GM12878 (cell line): ENCODE measurements around the gene SEMA4C. TPM values are rescaled to one million over a fixed set of nuclear protein-coding genes. Genes with fewer than 3 reads are reported as not detected.

ENCODE experiments used
- ATAC-seq: fragments of 200-7000 bp; cut with Tn5 transposase; 3 replicates; pipeline ENCODE4 v1.9.1; 2020; ENCODE audit warnings: mild to moderate bottlenecking, moderate library complexity
- BruUV-seq: library from RNA; stranded (reverse); fragments of 400-500 nt; replicated peaks from 2 replicates; lab custom pipeline; 2021; lab: Mats Ljungman, UMichigan
- CTCF ChIA-PET: fragments of 300-600 bp; sonication (Branson Sonifier 250); formaldehyde crosslinking; extraction: SDS; loops from one replicate; lab custom pipeline; 2021; ENCODE audit warnings: inconsistent platforms; lab: Yijun Ruan, JAX
- POLR2A ChIA-PET: fragments of 350-600 bp; formaldehyde crosslinking; extraction: SDS; loops from one replicate; lab custom pipeline; 2021; ENCODE audit warnings: inconsistent platforms; lab: Charles Lee
- RAD21 ChIA-PET: fragments of 300-600 bp; sonication (Branson Sonifier 250); formaldehyde crosslinking; loops from one replicate; lab custom pipeline; 2023; ENCODE audit warnings: antibody characterized with exemption; ENCODE audit not compliant: unreplicated experiment; lab: Charles Lee
- SMC1A ChIA-PET: fragments of 300-600 bp; sonication (Branson Sonifier 250); formaldehyde crosslinking; loops from one replicate; lab custom pipeline; 2023; ENCODE audit not compliant: unreplicated experiment, uncharacterized antibody; lab: Charles Lee
- DNase-seq: peaks from one replicate; pipeline ENCODE4 v3.0.0-alpha.2; 2011; ENCODE audit warnings: low read depth, low spot score
- FAIRE-seq: peaks from 3 replicates; lab custom pipeline; 2011; peaks lifted over from hg19 to GRCh38; lab: Jason Lieb, UNC
- H2AFZ ChIP-seq: 2 replicates; pipeline ENCODE4 v1.6.0; 2011; ENCODE audit warnings: low read depth, low read length, control low read depth; ENCODE audit not compliant: control insufficient read depth
- H3K27ac ChIP-seq: 2 replicates; pipeline ENCODE4 v1.5.1; 2011; ENCODE audit warnings: control low read depth; ENCODE audit not compliant: control insufficient read depth, insufficient read depth
- H3K27me3 ChIP-seq, 2 experiments: replicated peaks in 1 of 2; 2 replicates each; pipeline versions ENCODE4 v1.6.0 to v1.6.1; 2011; ENCODE audit warnings: low read length in 1 of 2; ENCODE audit not compliant: control insufficient read depth in 2 of 2, insufficient read depth in 2 of 2
- H3K36me3 ChIP-seq, 2 experiments: 2 replicates each; pipeline ENCODE4 v1.5.1; 2011; ENCODE audit warnings: low read length in 1 of 2; ENCODE audit not compliant: control insufficient read depth in 2 of 2, insufficient read depth in 2 of 2
- H3K4me1 ChIP-seq: 2 replicates; pipeline ENCODE4 v1.6.1; 2011; ENCODE audit warnings: mild to moderate bottlenecking, low read length, moderate library complexity, mixed read lengths; ENCODE audit not compliant: control insufficient read depth, insufficient read depth
- H3K4me2 ChIP-seq: 2 replicates; pipeline ENCODE4 v1.6.0; 2011; ENCODE audit warnings: control low read depth; ENCODE audit not compliant: control insufficient read depth, insufficient read depth
- H3K4me3 ChIP-seq: fragments of 200-600 bp; sonication (generic); 2 replicates; pipeline ENCODE4 v1.5.1; 2016
- H3K79me2 ChIP-seq: 2 replicates; pipeline ENCODE4 v1.6.0; 2011; ENCODE audit warnings: low read length; ENCODE audit not compliant: control insufficient read depth, insufficient read depth
- H3K9ac ChIP-seq: 2 replicates; pipeline ENCODE4 v1.8.0; 2011; ENCODE audit warnings: low read length, control low read depth, mixed read lengths; ENCODE audit not compliant: control insufficient read depth, insufficient read depth
- H3K9me3 ChIP-seq: replicated peaks from 3 replicates; pipeline ENCODE4 v1.5.1; 2011; ENCODE audit warnings: mild to moderate bottlenecking, low read length; ENCODE audit not compliant: control insufficient read depth, insufficient read depth
- H4K20me1 ChIP-seq: 2 replicates; pipeline ENCODE4 v1.6.0; 2011; ENCODE audit not compliant: control insufficient read depth, insufficient read depth
- ELK1 ChIP-seq: IDR thresholded peaks from 2 replicates; pipeline ENCODE4 v1.6.1; 2012; ENCODE audit warnings: low read depth, low read length, improper control_type of control experiment
- FOXM1 ChIP-seq: IDR thresholded peaks from 2 replicates; pipeline ENCODE4 v1.6.1; 2012; ENCODE audit warnings: low read depth, mild to moderate bottlenecking, inconsistent platforms, low read length, moderate library complexity
- MAX ChIP-seq: IDR thresholded peaks from 2 replicates; pipeline ENCODE4 v1.6.1; 2012; ENCODE audit warnings: low read depth, low read length, improper control_type of control experiment
- MXI1 ChIP-seq: fragments of 150-350 bp; IDR thresholded peaks from 2 replicates; pipeline ENCODE4 v1.6.1; 2011; ENCODE audit warnings: low read depth, mild to moderate bottlenecking, inconsistent platforms, low read length, improper control_type of control experiment
- NR2C2 ChIP-seq: IDR thresholded peaks from 2 replicates; pipeline ENCODE4 v1.6.1; 2011; ENCODE audit warnings: borderline replicate concordance, low read depth; ENCODE audit not compliant: control insufficient read depth, insufficient read length
- POLR2A ChIP-seq: IDR thresholded peaks from 2 replicates; pipeline ENCODE4 v1.6.1; 2011; ENCODE audit warnings: low read depth, mild to moderate bottlenecking, low read length
- POLR2AphosphoS2 ChIP-seq: IDR thresholded peaks from 2 replicates; pipeline ENCODE4 v1.6.1; 2011; ENCODE audit warnings: low read depth, mild to moderate bottlenecking, low read length, improper control_type of control experiment, moderate library complexity
- RAD51 ChIP-seq: fragments of 450-650 bp; IDR thresholded peaks from 2 replicates; pipeline ENCODE4 v1.6.1; 2016; ENCODE audit warnings: moderate library complexity, mild to moderate bottlenecking, inconsistent platforms
- RUNX3 ChIP-seq: IDR thresholded peaks from 2 replicates; pipeline ENCODE4 v1.6.1; 2012; ENCODE audit warnings: low read length, inconsistent platforms
- SKIL ChIP-seq: fragments of 450-650 bp; IDR thresholded peaks from 2 replicates; pipeline ENCODE4 v1.6.1; 2017; ENCODE audit warnings: mild to moderate bottlenecking, low read depth, inconsistent platforms; ENCODE audit not compliant: poor library complexity, severe bottlenecking
- SMAD5 ChIP-seq: IDR thresholded peaks from 2 replicates; pipeline ENCODE4 v1.6.1; 2016; ENCODE audit warnings: antibody characterized with exemption, low read depth
- SP1 ChIP-seq: IDR thresholded peaks from one replicate; pipeline ENCODE4 v1.6.1; 2011; ENCODE audit warnings: low read depth, low read length
- SREBF2 ChIP-seq: IDR thresholded peaks from 2 replicates; pipeline ENCODE4 v1.6.1; 2012; ENCODE audit warnings: mild to moderate bottlenecking, low read length
- ZZZ3 ChIP-seq: IDR thresholded peaks from 2 replicates; pipeline ENCODE4 v1.6.1; 2011; ENCODE audit warnings: low read depth; ENCODE audit not compliant: control insufficient read depth, insufficient read length
- WGBS: methylation state at CpG from one replicate; pipeline ENCODE4 v1.1.6; 2016; ENCODE audit warnings: low lambda C conversion rate; ENCODE audit not compliant: insufficient replicate concordance, insufficient coverage; ENCODE audit errors: missing lambda C conversion rate; 5-methylcytosine and 5-hydroxymethylcytosine counted together
- in situ Hi-C: fragments of 300-500 bp; cut with MboI; formaldehyde crosslinking; loops from 9 replicates; pipeline ENCODE4 v1.14.3; 2018; ENCODE audit warnings: mixed read lengths
- intact Hi-C: fragments of 100-400 bp; cut with micrococcal nuclease; formaldehyde crosslinking; loops from one replicate; pipeline ENCODE4 v1.14.2; 2022; ENCODE audit not compliant: unreplicated experiment
- polyA plus RNA-seq, 11 experiments: library from polyadenylated mRNA; depleted of rRNA in 4 of 11; unstranded in 6 of 11; stranded (reverse) in 5 of 11; fragments of >200 nt; fragmentation: Nextera tagmentation in 4 of 11; fragmentation: Illumina TruSeq in 1 of 11; extraction: Ambion mirVana in 4 of 11; extraction: Trizol in 1 of 11; gene quantifications; 1 replicate in 1 of 11; 2 replicates in 10 of 11; pipeline versions ENCODE4 v1.2.1 to v1.2.3, GENCODE V29; 2011 to 2016; ENCODE audit warnings: inconsistent platforms in 2 of 11, missing spikeins in 2 of 11, low read depth in 1 of 11
- total RNA-seq, 4 experiments: library from RNA; depleted of rRNA in 3 of 4; stranded (reverse); fragments of >200 nt in 3 of 4; fragmentation: Illumina TruSeq in 1 of 4; extraction: Trizol in 1 of 4; gene quantifications; 2 replicates each; pipeline versions ENCODE4 v1.2.1 to v1.2.3, GENCODE V29; 2013 to 2021

Gene SEMA4C
- total and polyA plus RNA-seq, 10 of the 15 experiments (the other 5 are each of a cell fraction or from before 2014, with no cell fraction given), result 0.06 to 21.6 (median 6.8) TPM

DNA sequence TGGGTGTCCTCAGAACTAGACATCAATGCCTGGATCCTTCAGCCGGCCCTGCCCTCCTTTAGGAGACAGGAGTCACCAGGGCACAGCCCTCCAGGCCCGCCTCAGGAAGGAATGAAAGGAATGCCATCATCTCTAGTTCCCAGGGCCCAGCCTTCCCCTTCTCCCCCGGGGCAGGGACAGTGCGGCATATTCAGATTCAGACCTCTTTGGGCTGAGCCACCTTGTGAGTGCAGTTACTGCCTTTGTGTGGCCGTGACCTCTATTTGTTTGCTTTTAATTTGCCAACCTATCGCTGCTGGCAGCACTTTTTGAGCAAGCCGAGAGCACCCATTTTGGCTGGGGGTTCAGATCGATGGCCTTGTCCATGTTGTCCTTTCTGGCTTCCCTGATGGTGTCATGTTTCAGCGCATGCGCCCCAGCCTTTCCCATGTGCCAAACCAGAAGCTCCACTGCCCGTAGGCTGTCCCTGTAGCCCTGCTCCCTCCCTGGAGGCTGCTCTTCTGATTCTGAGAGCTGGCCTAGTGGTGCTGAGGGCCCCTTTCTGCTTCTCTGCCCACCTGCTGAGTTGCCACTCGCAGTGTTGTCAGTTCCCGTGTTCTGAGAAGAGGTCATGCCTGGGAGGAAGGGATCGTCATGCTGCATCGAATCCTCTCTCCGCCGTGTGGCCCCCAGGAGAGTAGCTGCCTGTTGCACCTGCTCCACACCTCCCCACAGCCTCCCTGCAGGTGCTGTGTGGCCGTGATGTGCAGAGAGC, 36.9 kb downstream of the SEMA4C start:
- ATAC-seq (no peak), DNase-seq (no peak), FAIRE-seq (no peak)
- Histone ChIP-seq H2AFZ (no peak overlapping the region), H3K79me2 (no peaks in the 10 kb centered on the region), H3K36me3 (peaks cover 12 to 20% of the 10 kb centered on the region in 2 experiments), H3K4me3 (no peak overlapping the region), H3K27ac (no peak overlapping the region), H3K9ac (no peak overlapping the region), H3K4me1 (no peaks in the 10 kb centered on the region), H4K20me1 (no peaks in the 10 kb centered on the region), H3K4me2 (no peak overlapping the region), H3K9me3 (no peaks in the 10 kb centered on the region), H3K27me3 (no peaks in the 10 kb centered on the region)
- CTCF ChIA-PET, result interaction anchor here (0.6 kb wide), 1 partner anchor 23 kb away, joined by 3 read pairs; no protein-coding TSS in a partner anchor
- SMC1A ChIA-PET, result no interaction called here
- WGBS, result 59% methylated on average over 18 of the region's 18 CpGs
- RAD21 ChIA-PET, result no interaction called here
- intact Hi-C loops (no loop called here), in situ Hi-C loops (no loop called here)
- TF ChIP-seq RAD51 (no peak), POLR2AphosphoS2 (no peak), RUNX3 (no peak), SP1 (no peak), POLR2A (0 out of 2 replicates have a peak, but pooled peaks have one; percentile 9)
- no TSS peak for BruUV-seq
- POLR2A ChIA-PET, result interaction anchor here (0.6 to 1.0 kb wide), 2 partner anchors 41 to 54 kb away, joined by 5 read pairs; no protein-coding TSS in a partner anchor

DNA sequence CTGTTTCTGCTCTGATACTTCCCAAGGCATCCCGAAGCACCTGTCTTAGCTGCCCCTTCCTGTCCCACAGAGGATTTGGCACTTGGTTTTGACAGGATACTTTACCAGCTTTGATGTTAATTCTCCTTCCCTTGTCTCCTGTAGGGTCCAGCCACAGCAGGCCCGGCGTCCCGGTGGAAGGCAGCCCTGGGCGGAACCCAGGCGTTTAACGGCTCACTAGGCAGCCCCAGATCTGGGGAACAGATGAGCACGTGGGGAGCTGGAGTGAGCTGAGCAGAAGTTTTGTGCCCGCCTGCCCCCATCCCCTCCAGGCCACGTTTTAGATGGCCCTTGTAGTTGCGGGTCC, 37.5 kb downstream of the SEMA4C start:
- POLR2A ChIA-PET, result interaction anchor here (0.6 kb wide), 1 partner anchor 41 kb away, joined by 5 read pairs; no protein-coding TSS in a partner anchor
- Histone ChIP-seq H3K9ac (no peak overlapping the region), H4K20me1 (no peaks in the 10 kb centered on the region)

More for the DNA sequence above, 37.5 kb downstream of the SEMA4C start:
- ChIA-PET CTCF (no interaction called here), RAD21 (no interaction called here), SMC1A (no interaction called here)
- intact Hi-C loops (no loop called here), in situ Hi-C loops (no loop called here)
- DNase-seq (no peak), FAIRE-seq (no peak), ATAC-seq (no peak)
- WGBS, result 83% methylated on average over 11 of the region's 11 CpGs
- H3K36me3 ChIP-seq, result peaks cover 12 to 23% of the 10 kb centered on the region in 2 experiments
- H3K9me3 ChIP-seq, result no peaks in the 10 kb centered on the region
- no peak overlapping the region for H2AFZ ChIP-seq
- BruUV-seq, result no TSS peak
- TF ChIP-seq NR2C2 (no peak), MAX (no peak), SKIL (no peak), SREBF2 (no peak), MXI1 (no peak), ELK1 (no peak), FOXM1 (no peak), ZZZ3 (no peak), SMAD5 (no peak)
- no peak overlapping the region for H3K27ac ChIP-seq
- no peaks in the 10 kb centered on the region for H3K4me1 ChIP-seq
- H3K79me2 ChIP-seq, result no peaks in the 10 kb centered on the region
- H3K4me3 ChIP-seq, result no peak overlapping the region
- no peak overlapping the region for H3K4me2 ChIP-seq
- H3K27me3 ChIP-seq, result no peaks in the 10 kb centered on the region
